Activated CD4-positive, alpha-beta memory T cell treated with anti-CD3 and anti-CD28 coated beads for 36 hours (primary cell): ENCODE measurements around the gene NHLRC2. TPM values are rescaled to one million over a fixed set of nuclear protein-coding genes. Genes with fewer than 3 reads are reported as not detected.

Experiments
- CTCF ChIA-PET: fragments of 350-600 bp; sonication (Branson Sonifier 250); formaldehyde crosslinking; loops from one replicate; lab custom pipeline; 2021; ENCODE audit warnings: antibody characterized with exemption, inconsistent platforms; lab: Charles Lee
- POLR2A ChIA-PET: fragments of 350-600 bp; sonication (Branson Sonifier 250); formaldehyde crosslinking; loops from one replicate; lab custom pipeline; 2021; ENCODE audit warnings: antibody characterized with exemption; lab: Charles Lee
- DNase-seq: peaks from one replicate; pipeline ENCODE4 v3.0.0-alpha.2; 2020
- H3K27ac Mint-ChIP-seq: one replicate; pipeline ENCODE4 v1.8.0; 2021; ENCODE audit warnings: mixed read lengths
- H3K27me3 Mint-ChIP-seq: one replicate; pipeline ENCODE4 v1.8.0; 2021; ENCODE audit warnings: mixed read lengths
- H3K36me3 Mint-ChIP-seq: one replicate; pipeline ENCODE4 v1.8.0; 2021; ENCODE audit warnings: mixed read lengths
- H3K4me1 Mint-ChIP-seq: one replicate; pipeline ENCODE4 v1.8.0; 2021; ENCODE audit warnings: low read depth, mixed read lengths
- H3K4me3 Mint-ChIP-seq: one replicate; pipeline ENCODE4 v1.8.0; 2021; ENCODE audit warnings: mild to moderate bottlenecking, mixed read lengths
- H3K9me3 Mint-ChIP-seq: one replicate; pipeline ENCODE4 v1.8.0; 2021; ENCODE audit warnings: mixed read lengths
- intact Hi-C: fragments of 100-400 bp; cut with micrococcal nuclease; formaldehyde crosslinking; loops from one replicate; pipeline ENCODE4 v1.15.1; 2023
- total RNA-seq, 2 experiments: library from RNA; stranded (reverse); gene quantifications; one replicate each; pipeline ENCODE4 v1.2.3, GENCODE V29; 2021

Gene NHLRC2
- total RNA-seq, 2 experiments from 2014 or later: 21.8 to 23.7 TPM

- no peak overlapping the region for H3K27ac Mint-ChIP-seq
- no peak overlapping the region for H3K4me3 Mint-ChIP-seq
- peaks cover 12% of the 10 kb centered on the region for H3K9me3 Mint-ChIP-seq
- intact Hi-C loops: no loop called here
- peaks cover 24% of the 10 kb centered on the region for H3K4me1 Mint-ChIP-seq
- no peak for DNase-seq
- POLR2A ChIA-PET: no interaction called here
- CTCF ChIA-PET: no interaction called here
- peaks cover 11% of the 10 kb centered on the region for H3K27me3 Mint-ChIP-seq
- no peaks in the 10 kb centered on the region for H3K36me3 Mint-ChIP-seq
These were observed 110.6 kb downstream of the NHLRC2 start for GRCh38 chr10:113965077-113965476.

- Mint-ChIP-seq H3K4me3 (no peak overlapping the region), H3K9me3 (peaks cover 12% of the 10 kb centered on the region), H3K4me1 (peaks cover 18% of the 10 kb centered on the region), H3K36me3 (no peaks in the 10 kb centered on the region), H3K27ac (no peak overlapping the region), H3K27me3 (peaks cover 11% of the 10 kb centered on the region)
- intact Hi-C loops: no loop called here
- ChIA-PET POLR2A (no interaction called here), CTCF (no interaction called here)
- no peak for DNase-seq
These were observed 111.2 kb downstream of the NHLRC2 start for GRCh38 chr10:113965683-113966082.

Other genes starting within 250 kb of the NHLRC2 start
- gene NRAP, start 190.6 kb upstream of the NHLRC2 start, total RNA-seq: not detected
- gene CASP7, start 174.7 kb upstream of the NHLRC2 start, total RNA-seq: 10 to 100 TPM; 12.2 to 13.3 TPM
- not detected for gene PLEKHS1, start 103.0 kb upstream of the NHLRC2 start, total RNA-seq
- gene DCLRE1A, start 579 bp upstream of the NHLRC2 start, total RNA-seq: 10 to 100 TPM; 13.8 to 16.6 TPM
- not detected for gene ADRB1, start 189.2 kb downstream of the NHLRC2 start, total RNA-seq